AG08395 (cell line): ENCODE data around the gene ARHGAP24.

Experiments used
- DNase-seq: peaks from one replicate; pipeline ENCODE4 v3.0.0; 2012; ENCODE audit warnings: mixed read lengths, low spot score

Gene ARHGAP24

GRCh38 chr4:85580489-85580888 is 105.5 kb downstream of the ARHGAP24 start:
- no peak for DNase-seq

GRCh38 chr4:85587952-85588351 is 113.0 kb downstream of the ARHGAP24 start:
- DNase-seq, result no peak

GRCh38 chr4:85591406-85592098 is 116.6 kb downstream of the ARHGAP24 start:
- no peak for DNase-seq

- no peak for DNase-seq
Observed at GRCh38 chr4:85595098-85595775, 120.3 kb downstream of the ARHGAP24 start.

- DNase-seq, result no peak
Observed at GRCh38 chr4:85595796-85596559, 121.0 kb downstream of the ARHGAP24 start.

GRCh38 chr4:85598936-85599335 is 124.0 kb downstream of the ARHGAP24 start:
- DNase-seq, result no peak

- DNase-seq, result no peak
Observed at GRCh38 chr4:85600501-85600900, 125.6 kb downstream of the ARHGAP24 start.

- DNase-seq, result no peak
Observed at GRCh38 chr4:85603437-85604336, 128.7 kb downstream of the ARHGAP24 start.

- no peak for DNase-seq
Observed at GRCh38 chr4:85606505-85606904, 131.6 kb downstream of the ARHGAP24 start.

GRCh38 chr4:85607624-85608023 is 132.7 kb downstream of the ARHGAP24 start:
- no peak for DNase-seq

GRCh38 chr4:85610450-85610849 is 135.5 kb downstream of the ARHGAP24 start:
- no peak for DNase-seq

GRCh38 chr4:85611661-85612060 is 136.7 kb downstream of the ARHGAP24 start:
- DNase-seq, result no peak

- DNase-seq, result no peak
Observed at GRCh38 chr4:85613901-85614300, 139.0 kb downstream of the ARHGAP24 start.

GRCh38 chr4:85615952-85616351 is 141.0 kb downstream of the ARHGAP24 start:
- no peak for DNase-seq

GRCh38 chr4:85617202-85617601 is 142.3 kb downstream of the ARHGAP24 start:
- no peak for DNase-seq

GRCh38 chr4:85632981-85633380 is 158.0 kb downstream of the ARHGAP24 start:
- DNase-seq, result no peak

- DNase-seq, result no peak
Observed at GRCh38 chr4:85637778-85638177, 162.8 kb downstream of the ARHGAP24 start.

- no peak for DNase-seq
Observed at GRCh38 chr4:85639946-85640345, 165.0 kb downstream of the ARHGAP24 start.

- DNase-seq, result no peak
Observed at GRCh38 chr4:85642356-85643100, 167.6 kb downstream of the ARHGAP24 start.

GRCh38 chr4:85644061-85644460 is 169.1 kb downstream of the ARHGAP24 start:
- no peak for DNase-seq

- DNase-seq, result no peak
Observed at GRCh38 chr4:85650908-85651307, 176.0 kb downstream of the ARHGAP24 start.
